Colonic mucosa (tissue), 4 donors: ENCODE data around the gene NKG7. TPM values are rescaled to one million over a fixed set of nuclear protein-coding genes. Genes with fewer than 3 reads are reported as not detected.

Experiments
- DNase-seq: peaks from one replicate; pipeline ENCODE4 v3.0.0-alpha.2; 2020
- H3K27ac ChIP-seq: fragments of 200-600 bp; one replicate; pipeline ENCODE4 v1.8.0; 2021
- H3K27me3 ChIP-seq: fragments of 200-600 bp; one replicate; pipeline ENCODE4 v1.8.0; 2021
- H3K36me3 ChIP-seq: fragments of 200-600 bp; one replicate; pipeline ENCODE4 v1.8.0; 2021
- H3K4me1 ChIP-seq: fragments of 200-600 bp; one replicate; pipeline ENCODE4 v1.8.0; 2021; ENCODE audit warnings: mild to moderate bottlenecking
- H3K4me3 ChIP-seq: fragments of 200-600 bp; one replicate; pipeline ENCODE4 v1.8.0; 2021
- H3K9ac ChIP-seq, 2 donors: one replicate each; pipeline ENCODE4 v1.7.0; 2013; ENCODE audit warnings: control low read depth in 2 of 2, low read depth in 2 of 2, low read length in 2 of 2
- H3K9me3 ChIP-seq: fragments of 200-600 bp; one replicate; pipeline ENCODE4 v1.8.0; 2021
- intact Hi-C: fragments of 100-400 bp; cut with DNase I; formaldehyde crosslinking; loops from one replicate; pipeline ENCODE4 v1.14.1; 2022
- total RNA-seq, 2 donors: library from RNA; stranded (reverse); fragmentation: NEBNext Ultra II Directional in 1 of 2; extraction: Animal tissue kit (Norgen Biotek cat#: 25700) in 1 of 2; gene quantifications; one replicate each; pipeline ENCODE4 v1.2.1, GENCODE V29; 2021
- TF ChIP-seq, protein P1 (sequence below): fragments of 200-600 bp; IDR thresholded peaks from one replicate; pipeline ENCODE4 v1.8.0; 2022; ENCODE audit warnings: antibody characterized with exemption, mild to moderate bottlenecking
- donor health status: healthy.
- donor health status: DM: no; HTN: no; CAD: no.
- donor health status: DM: no; HTN: no; CAD: no.

NKG7 gene
- total RNA-seq, 2 donors from 2014 or later = 2.3 to 2.7 TPM

DNA sequence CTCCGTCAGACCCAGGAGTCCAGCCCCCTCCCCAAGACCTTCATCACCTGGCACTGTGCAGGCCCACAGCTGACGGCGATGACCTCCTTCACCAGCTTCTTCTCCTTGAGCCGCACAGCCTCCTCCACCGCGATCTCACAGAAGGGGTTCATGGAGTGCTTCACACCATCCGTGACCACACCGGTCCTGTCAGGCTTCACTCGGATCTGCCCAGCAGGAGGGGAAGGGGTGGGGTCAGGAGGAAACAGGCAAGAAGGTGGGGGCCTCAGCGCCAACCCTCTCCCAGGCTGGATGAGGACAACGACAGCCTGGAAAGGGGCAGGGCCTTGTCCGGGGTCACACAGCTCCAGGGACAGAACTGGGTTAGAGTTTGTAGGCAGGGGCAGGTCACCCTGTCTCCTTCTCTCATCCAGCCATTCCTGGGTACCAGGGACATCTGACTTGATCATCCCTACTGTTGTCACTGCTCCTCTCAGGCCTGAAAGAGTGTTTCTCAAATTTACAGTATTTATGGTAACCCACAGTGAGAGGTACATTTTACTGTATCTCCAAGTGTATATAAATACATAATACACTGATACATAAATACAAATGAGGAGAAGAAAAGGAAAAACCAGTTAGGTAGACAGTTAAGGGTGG, 18.2 kb downstream of the NKG7 start:
- no peaks in the 10 kb centered on the region for H3K9me3 ChIP-seq
- H3K4me1 ChIP-seq = no peaks in the 10 kb centered on the region
- no peak overlapping the region for H3K4me3 ChIP-seq
- H3K27ac ChIP-seq = no peak overlapping the region
- H3K27me3 ChIP-seq = no peaks in the 10 kb centered on the region
- DNase-seq = no peak
- peaks cover 4% of the 10 kb centered on the region for H3K36me3 ChIP-seq
- intact Hi-C loops = no loop called here
- no peak overlapping the region for H3K9ac ChIP-seq
- TF ChIP-seq, protein P1, sequence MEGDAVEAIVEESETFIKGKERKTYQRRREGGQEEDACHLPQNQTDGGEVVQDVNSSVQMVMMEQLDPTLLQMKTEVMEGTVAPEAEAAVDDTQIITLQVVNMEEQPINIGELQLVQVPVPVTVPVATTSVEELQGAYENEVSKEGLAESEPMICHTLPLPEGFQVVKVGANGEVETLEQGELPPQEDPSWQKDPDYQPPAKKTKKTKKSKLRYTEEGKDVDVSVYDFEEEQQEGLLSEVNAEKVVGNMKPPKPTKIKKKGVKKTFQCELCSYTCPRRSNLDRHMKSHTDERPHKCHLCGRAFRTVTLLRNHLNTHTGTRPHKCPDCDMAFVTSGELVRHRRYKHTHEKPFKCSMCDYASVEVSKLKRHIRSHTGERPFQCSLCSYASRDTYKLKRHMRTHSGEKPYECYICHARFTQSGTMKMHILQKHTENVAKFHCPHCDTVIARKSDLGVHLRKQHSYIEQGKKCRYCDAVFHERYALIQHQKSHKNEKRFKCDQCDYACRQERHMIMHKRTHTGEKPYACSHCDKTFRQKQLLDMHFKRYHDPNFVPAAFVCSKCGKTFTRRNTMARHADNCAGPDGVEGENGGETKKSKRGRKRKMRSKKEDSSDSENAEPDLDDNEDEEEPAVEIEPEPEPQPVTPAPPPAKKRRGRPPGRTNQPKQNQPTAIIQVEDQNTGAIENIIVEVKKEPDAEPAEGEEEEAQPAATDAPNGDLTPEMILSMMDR = no peak

DNA sequence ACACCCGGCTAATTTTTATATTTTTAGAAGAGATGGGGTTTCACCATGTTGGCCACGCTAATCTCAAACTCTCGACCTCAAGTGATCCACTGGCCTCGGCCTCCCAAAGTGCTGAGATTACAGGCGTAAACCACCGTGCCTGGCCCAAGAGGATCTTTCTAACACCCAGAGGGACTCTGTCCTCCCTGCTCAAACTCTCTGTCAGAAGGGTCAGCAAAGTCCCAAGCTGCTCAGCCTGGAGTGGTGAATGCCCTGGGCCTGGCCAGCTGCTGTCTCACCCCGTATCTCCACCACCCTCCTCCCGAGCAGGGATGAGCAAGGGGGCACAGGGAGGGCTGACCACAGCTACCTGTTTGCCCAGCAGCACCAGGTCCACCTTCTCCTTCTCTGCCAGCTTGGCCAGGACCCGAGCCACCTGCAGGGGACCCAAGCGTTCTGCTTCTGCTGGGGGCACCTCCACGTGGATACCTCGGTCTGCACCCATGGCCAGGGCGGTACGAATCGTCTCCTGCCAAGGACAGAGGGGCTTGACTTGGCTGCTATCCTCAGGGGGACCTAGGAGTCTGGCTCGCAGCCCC, 19.6 kb downstream of the NKG7 start:
- TF ChIP-seq, protein P1 = no peak
- intact Hi-C loops = no loop called here
- peaks cover 4% of the 10 kb centered on the region for H3K36me3 ChIP-seq
- H3K27ac ChIP-seq = no peak overlapping the region
- no peaks in the 10 kb centered on the region for H3K4me1 ChIP-seq
- DNase-seq = no peak
- H3K27me3 ChIP-seq = no peaks in the 10 kb centered on the region
- H3K9me3 ChIP-seq = no peaks in the 10 kb centered on the region
- H3K9ac ChIP-seq = no peak overlapping the region
- H3K4me3 ChIP-seq = no peak overlapping the region

DNA sequence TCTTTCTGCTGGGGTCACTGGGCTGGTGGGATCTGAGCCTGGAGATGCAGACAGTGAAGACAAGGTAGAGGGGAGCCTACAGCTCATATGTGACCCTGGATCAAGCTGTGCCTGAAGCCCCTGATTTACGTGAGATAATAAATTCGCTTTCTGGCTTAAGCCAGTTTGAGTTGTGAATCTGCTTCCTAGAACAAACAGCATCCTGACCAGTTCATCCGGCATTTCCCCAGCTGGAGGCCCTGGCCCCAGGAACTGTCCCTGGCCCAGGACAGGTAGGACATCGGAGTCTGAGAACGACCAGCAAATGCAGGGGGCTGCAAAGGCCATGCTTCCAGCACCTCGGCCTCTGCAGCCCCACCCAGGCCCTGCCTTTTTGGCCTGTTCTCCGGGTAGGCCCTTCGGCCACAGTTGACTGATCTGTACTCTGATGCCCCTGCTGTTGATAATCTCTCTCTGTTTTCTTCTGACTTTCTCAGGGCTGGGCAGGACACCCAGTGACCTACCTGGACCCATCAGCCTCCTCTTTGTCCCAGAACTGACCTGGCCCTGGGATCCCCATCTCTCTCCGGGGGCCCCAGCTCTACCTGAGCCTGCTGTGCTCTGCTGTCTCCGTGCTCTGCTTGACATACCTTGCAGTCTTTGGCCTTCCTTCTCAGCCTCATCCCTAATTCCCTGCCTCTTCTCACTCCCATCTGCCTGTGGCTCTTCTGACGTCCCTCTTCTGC, 21.0 kb downstream of the NKG7 start:
- H3K4me3 ChIP-seq = no peak overlapping the region
- H3K27ac ChIP-seq = no peak overlapping the region
- no peak for DNase-seq
- H3K4me1 ChIP-seq = no peaks in the 10 kb centered on the region
- intact Hi-C loops = no loop called here
- no peaks in the 10 kb centered on the region for H3K9me3 ChIP-seq
- H3K9ac ChIP-seq = no peak overlapping the region
- TF ChIP-seq, protein P1 = no peak
- H3K27me3 ChIP-seq = no peaks in the 10 kb centered on the region
- peaks cover 4% of the 10 kb centered on the region for H3K36me3 ChIP-seq

DNA sequence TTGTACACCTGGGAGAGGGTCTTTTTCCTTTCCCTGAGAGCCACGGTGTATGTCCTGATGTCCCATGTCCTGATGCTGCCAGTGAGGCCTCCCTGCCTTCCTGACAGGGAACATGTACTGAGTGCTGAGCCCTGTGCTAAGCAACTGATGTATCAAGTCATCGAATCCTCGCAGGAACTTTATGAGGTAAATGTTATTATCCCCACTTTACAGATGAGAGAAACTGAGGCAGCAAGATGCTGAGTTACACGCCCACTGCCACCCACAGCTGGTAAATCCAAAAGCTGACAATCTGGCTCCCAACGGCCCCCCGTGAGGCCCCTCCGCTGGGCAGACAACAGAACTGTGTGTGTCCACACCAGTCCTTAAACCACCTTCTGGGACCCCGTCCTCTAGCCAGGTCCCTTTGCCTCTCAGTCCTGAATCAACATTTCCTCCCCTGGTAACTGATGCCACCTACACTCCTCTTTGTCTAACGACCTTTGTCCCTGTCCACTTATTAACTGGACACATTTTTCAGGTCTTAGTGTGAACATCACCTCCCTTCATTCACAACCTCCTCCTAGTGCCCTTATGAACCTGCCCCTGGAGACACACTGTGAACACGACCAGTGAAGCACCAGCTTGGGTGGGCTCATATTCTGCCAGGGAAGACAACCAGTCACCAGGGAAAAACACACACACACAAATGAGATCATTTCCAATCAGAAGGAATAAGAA, 25.1 kb downstream of the NKG7 start:
- H3K27me3 ChIP-seq = no peaks in the 10 kb centered on the region
- TF ChIP-seq, protein P1 = no peak
- no peak overlapping the region for H3K9ac ChIP-seq
- no peaks in the 10 kb centered on the region for H3K9me3 ChIP-seq
- H3K36me3 ChIP-seq = peaks cover 4% of the 10 kb centered on the region
- no peak overlapping the region for H3K4me3 ChIP-seq
- no peak for DNase-seq
- no peaks in the 10 kb centered on the region for H3K4me1 ChIP-seq
- intact Hi-C loops = no loop called here
- H3K27ac ChIP-seq = no peak overlapping the region

DNA sequence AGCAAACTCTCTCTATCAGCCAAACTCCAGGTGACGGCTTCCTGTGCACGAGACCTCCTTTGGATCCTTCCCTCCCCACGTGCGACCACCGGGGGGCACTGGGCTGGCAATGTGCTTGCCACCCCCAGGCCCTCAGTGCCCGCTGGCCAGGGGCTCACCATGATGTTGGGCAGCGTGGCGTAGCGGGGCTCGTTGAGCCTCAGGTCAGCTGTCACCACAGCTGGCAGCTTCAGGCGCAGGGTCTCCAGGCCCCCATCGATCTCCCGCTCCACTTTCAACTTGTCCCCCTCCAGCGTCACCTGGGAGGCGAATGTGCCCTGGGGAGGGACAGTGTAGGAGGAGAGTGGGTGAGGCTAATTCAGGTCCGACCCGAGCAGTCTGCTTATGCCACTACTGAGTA, 25.7 kb downstream of the NKG7 start:
- DNase-seq = no peak
- Histone ChIP-seq H3K9me3 (no peaks in the 10 kb centered on the region), H3K36me3 (peaks cover 1% of the 10 kb centered on the region), H3K4me1 (no peaks in the 10 kb centered on the region), H3K27me3 (no peaks in the 10 kb centered on the region), H3K27ac (no peak overlapping the region), H3K9ac (no peak overlapping the region), H3K4me3 (no peak overlapping the region)
- intact Hi-C loops = no loop called here
- TF ChIP-seq, protein P1 = no peak
